HepG2 (cell line): ENCODE data around the gene MEIS3. TPM values are rescaled to one million over a fixed set of nuclear protein-coding genes. Genes with fewer than 3 reads are reported as not detected.
A peak's percentile ranks its signal among the peaks of the same experiment; 100 is the strongest.

ENCODE experiments used
- AHR ChIP-seq: IDR thresholded peaks from 2 replicates; pipeline ENCODE4 v1.6.1; 2018; ENCODE audit warnings: missing genetic modification reagents, missing compliant biosample characterization
- CENPX ChIP-seq: sonication (generic); formaldehyde crosslinking; IDR thresholded peaks from 2 replicates; pipeline ENCODE4 v1.9.0; 2021; ENCODE audit warnings: mild to moderate bottlenecking, missing genetic modification reagents, moderate library complexity
- DNMT1 ChIP-seq: sonication (generic); formaldehyde crosslinking; IDR thresholded peaks from 2 replicates; pipeline ENCODE4 v1.5.1; 2020; ENCODE audit warnings: mild to moderate bottlenecking, missing genetic modification reagents
- GFI1 ChIP-seq: sonication (generic); formaldehyde crosslinking; IDR thresholded peaks from 2 replicates; pipeline ENCODE4 v1.5.0; 2020; ENCODE audit warnings: missing genetic modification reagents, mild to moderate bottlenecking, borderline replicate concordance
- HMG20A ChIP-seq: IDR thresholded peaks from 2 replicates; pipeline ENCODE4 v1.6.1; 2016; ENCODE audit warnings: borderline replicate concordance
- NKX3-1 ChIP-seq: sonication (generic); formaldehyde crosslinking; IDR thresholded peaks from 2 replicates; pipeline ENCODE4 v1.5.0; 2020; ENCODE audit warnings: missing genetic modification reagents
- NR2C2 ChIP-seq: sonication (generic); formaldehyde crosslinking; IDR thresholded peaks from 2 replicates; pipeline ENCODE4 v1.4.0; 2020; ENCODE audit warnings: missing genetic modification reagents, mild to moderate bottlenecking, moderate library complexity, borderline replicate concordance
- SRSF1 ChIP-seq: fragments of 200-400 bp; formaldehyde crosslinking; optimal IDR thresholded peaks from 2 replicates; pipeline ENCODE3; 2017; ENCODE audit warnings: mild to moderate bottlenecking, low read depth, low read length, moderate library complexity
- ZBTB3 ChIP-seq: sonication (generic); formaldehyde crosslinking; IDR thresholded peaks from 2 replicates; pipeline ENCODE4 v1.4.0; 2020; ENCODE audit warnings: low read depth, mild to moderate bottlenecking, moderate library complexity, missing genetic modification reagents, borderline replicate concordance
- ZNF460 ChIP-seq: sonication (generic); formaldehyde crosslinking; IDR thresholded peaks from 2 replicates; pipeline ENCODE4 v1.5.1; 2020; ENCODE audit warnings: missing genetic modification reagents, mild to moderate bottlenecking, borderline replicate concordance
- ZNF841 ChIP-seq: sonication (generic); formaldehyde crosslinking; IDR thresholded peaks from 2 replicates; pipeline ENCODE4 v1.8.1; 2023; ENCODE audit warnings: missing genetic modification reagents, borderline replicate concordance
- polyA plus RNA-seq, 8 experiments: library from polyadenylated mRNA; depleted of rRNA in 3 of 8; stranded (reverse) in 7 of 8; unstranded in 1 of 8; fragments of >200 nt; fragmentation: Illumina TruSeq in 4 of 8; extraction: Trizol in 4 of 8; gene quantifications; 2 replicates each; pipeline versions ENCODE4 v1.2.1 to v1.2.3, GENCODE V29; 2011 to 2016; ENCODE audit warnings: low read depth in 4 of 8, missing spikeins in 1 of 8, mixed read lengths in 1 of 8; ENCODE audit not compliant: insufficient read depth in 1 of 8
- total RNA-seq, 5 experiments: library from RNA; depleted of rRNA; stranded (reverse); fragments of >200 nt; fragmentation: Illumina TruSeq; extraction: Trizol; gene quantifications; 2 replicates each; pipeline ENCODE4 v1.2.3, GENCODE V29; 2016; ENCODE audit warnings: low read depth in 1 of 5
- TF ChIP-seq, protein P1 (sequence below): sonication (generic); formaldehyde crosslinking; conservative IDR thresholded peaks from 2 replicates; pipeline ENCODE4 v1.8.0; 2022; ENCODE audit warnings: low read depth, missing genetic modification reagents
- TF ChIP-seq, protein P2 (sequence below), 2 experiments: sonication (generic) in 1 of 2; formaldehyde crosslinking in 1 of 2; IDR thresholded peaks; 2 replicates each; pipeline versions ENCODE4 v1.4.0 to v1.6.1; 2018 to 2020; ENCODE audit warnings: missing genetic modification reagents in 2 of 2, borderline replicate concordance in 1 of 2, low read depth in 1 of 2, mild to moderate bottlenecking in 1 of 2, missing biosample characterization in 1 of 2
- TF ChIP-seq, protein P3 (sequence below): sonication (generic); formaldehyde crosslinking; IDR thresholded peaks from 2 replicates; pipeline ENCODE4 v1.4.0; 2020; ENCODE audit warnings: mild to moderate bottlenecking, missing genetic modification reagents
- TF ChIP-seq, protein P4 (sequence below): sonication (generic); formaldehyde crosslinking; IDR thresholded peaks from 2 replicates; pipeline ENCODE4 v1.5.0; 2020; ENCODE audit warnings: missing genetic modification reagents, mild to moderate bottlenecking, borderline replicate concordance
- TF ChIP-seq, protein P5 (sequence below): sonication (generic); formaldehyde crosslinking; IDR thresholded peaks from 2 replicates; pipeline ENCODE4 v1.5.0; 2020; ENCODE audit warnings: mild to moderate bottlenecking, missing genetic modification reagents

MEIS3 gene
- total and polyA plus RNA-seq, 2 of the 13 experiments (the other 11 are each of a cell fraction or from before 2014, with no cell fraction given), result 0.09 to 0.70 TPM

DNA sequence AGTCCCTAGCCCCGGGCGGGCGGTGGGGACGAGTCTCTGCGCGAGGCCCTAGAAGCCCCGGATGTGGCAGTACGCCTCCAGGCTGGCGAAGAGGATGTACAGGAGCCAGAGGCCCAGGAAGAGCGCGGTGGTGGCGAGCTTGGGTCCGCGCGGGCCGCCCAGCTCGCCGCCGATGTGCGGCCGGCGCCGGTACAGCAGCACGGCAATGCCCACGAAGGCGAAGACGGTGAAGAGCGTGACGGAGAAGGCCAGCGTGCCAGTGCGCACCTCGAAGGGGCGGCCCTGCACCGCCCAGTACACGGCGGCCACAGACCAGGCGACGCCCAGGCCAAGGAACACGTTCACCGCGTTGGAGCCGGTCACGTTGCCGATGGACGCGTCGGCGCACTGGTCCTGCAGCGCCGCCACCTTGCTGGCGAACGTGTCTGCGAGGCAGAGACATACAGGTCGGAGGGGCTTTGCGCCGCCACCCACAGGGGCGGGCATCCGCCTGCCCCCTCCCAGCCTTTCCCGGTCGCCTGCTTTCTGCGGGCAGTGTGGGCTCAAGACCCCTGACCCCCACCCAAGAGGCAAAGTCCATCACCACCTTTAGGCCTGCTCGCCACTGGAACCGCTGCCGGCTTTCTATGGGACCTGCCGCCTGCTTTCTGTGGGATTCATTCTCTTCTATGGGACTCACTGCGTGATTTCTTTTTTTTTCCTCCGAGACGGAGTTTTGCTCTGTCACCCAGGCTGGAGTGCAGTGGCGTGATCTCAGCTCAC is 10.9 kb upstream of the MEIS3 start (continued):
- TF ChIP-seq, protein P1, sequence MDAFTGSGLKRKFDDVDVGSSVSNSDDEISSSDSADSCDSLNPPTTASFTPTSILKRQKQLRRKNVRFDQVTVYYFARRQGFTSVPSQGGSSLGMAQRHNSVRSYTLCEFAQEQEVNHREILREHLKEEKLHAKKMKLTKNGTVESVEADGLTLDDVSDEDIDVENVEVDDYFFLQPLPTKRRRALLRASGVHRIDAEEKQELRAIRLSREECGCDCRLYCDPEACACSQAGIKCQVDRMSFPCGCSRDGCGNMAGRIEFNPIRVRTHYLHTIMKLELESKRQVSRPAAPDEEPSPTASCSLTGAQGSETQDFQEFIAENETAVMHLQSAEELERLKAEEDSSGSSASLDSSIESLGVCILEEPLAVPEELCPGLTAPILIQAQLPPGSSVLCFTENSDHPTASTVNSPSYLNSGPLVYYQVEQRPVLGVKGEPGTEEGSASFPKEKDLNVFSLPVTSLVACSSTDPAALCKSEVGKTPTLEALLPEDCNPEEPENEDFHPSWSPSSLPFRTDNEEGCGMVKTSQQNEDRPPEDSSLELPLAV, result no peak
- TF ChIP-seq HMG20A, result no peak
- no peak for TF ChIP-seq CENPX (CRISPR knock-in tag)
- TF ChIP-seq, protein P2, sequence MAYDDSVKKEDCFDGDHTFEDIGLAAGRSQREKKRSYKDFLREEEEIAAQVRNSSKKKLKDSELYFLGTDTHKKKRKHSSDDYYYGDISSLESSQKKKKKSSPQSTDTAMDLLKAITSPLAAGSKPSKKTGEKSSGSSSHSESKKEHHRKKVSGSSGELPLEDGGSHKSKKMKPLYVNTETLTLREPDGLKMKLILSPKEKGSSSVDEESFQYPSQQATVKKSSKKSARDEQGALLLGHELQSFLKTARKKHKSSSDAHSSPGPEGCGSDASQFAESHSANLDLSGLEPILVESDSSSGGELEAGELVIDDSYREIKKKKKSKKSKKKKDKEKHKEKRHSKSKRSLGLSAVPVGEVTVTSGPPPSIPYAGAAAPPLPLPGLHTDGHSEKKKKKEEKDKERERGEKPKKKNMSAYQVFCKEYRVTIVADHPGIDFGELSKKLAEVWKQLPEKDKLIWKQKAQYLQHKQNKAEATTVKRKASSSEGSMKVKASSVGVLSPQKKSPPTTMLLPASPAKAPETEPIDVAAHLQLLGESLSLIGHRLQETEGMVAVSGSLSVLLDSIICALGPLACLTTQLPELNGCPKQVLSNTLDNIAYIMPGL (CRISPR knock-in tag; IDR thresholded peaks at IDR 0.05; ENCODE audit: borderline replicate concordance in 1 of 2, low read depth in 1 of 2), result peak; percentile 29 to 60; a peak in 3 of 4 replicates
- no peak for TF ChIP-seq ZNF841 (CRISPR knock-in tag)
- TF ChIP-seq, protein P3, sequence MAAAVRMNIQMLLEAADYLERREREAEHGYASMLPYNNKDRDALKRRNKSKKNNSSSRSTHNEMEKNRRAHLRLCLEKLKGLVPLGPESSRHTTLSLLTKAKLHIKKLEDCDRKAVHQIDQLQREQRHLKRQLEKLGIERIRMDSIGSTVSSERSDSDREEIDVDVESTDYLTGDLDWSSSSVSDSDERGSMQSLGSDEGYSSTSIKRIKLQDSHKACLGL (CRISPR knock-in tag), result peak; percentile 90
- no peak for TF ChIP-seq NKX3-1 (CRISPR knock-in tag)
- TF ChIP-seq ZNF460, result no peak
- TF ChIP-seq, protein P4, sequence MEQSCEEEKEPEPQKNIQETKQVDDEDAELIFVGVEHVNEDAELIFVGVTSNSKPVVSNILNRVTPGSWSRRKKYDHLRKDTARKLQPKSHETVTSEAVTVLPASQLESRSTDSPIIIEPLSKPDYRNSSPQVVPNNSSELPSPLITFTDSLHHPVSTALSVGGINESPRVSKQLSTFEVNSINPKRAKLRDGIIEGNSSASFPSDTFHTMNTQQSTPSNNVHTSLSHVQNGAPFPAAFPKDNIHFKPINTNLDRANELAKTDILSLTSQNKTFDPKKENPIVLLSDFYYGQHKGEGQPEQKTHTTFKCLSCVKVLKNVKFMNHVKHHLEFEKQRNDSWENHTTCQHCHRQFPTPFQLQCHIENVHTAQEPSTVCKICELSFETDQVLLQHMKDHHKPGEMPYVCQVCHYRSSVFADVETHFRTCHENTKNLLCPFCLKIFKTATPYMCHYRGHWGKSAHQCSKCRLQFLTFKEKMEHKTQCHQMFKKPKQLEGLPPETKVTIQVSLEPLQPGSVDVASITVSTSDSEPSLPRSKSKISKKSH (CRISPR knock-in tag), result 0 out of 2 replicates have a peak, but pooled peaks have one; percentile 66
- no peak for TF ChIP-seq AHR (CRISPR knock-in tag)
- peak; percentile 79; the same call in 1 of the 2 replicates for TF ChIP-seq DNMT1 (CRISPR knock-in tag)
- TF ChIP-seq, protein P5, sequence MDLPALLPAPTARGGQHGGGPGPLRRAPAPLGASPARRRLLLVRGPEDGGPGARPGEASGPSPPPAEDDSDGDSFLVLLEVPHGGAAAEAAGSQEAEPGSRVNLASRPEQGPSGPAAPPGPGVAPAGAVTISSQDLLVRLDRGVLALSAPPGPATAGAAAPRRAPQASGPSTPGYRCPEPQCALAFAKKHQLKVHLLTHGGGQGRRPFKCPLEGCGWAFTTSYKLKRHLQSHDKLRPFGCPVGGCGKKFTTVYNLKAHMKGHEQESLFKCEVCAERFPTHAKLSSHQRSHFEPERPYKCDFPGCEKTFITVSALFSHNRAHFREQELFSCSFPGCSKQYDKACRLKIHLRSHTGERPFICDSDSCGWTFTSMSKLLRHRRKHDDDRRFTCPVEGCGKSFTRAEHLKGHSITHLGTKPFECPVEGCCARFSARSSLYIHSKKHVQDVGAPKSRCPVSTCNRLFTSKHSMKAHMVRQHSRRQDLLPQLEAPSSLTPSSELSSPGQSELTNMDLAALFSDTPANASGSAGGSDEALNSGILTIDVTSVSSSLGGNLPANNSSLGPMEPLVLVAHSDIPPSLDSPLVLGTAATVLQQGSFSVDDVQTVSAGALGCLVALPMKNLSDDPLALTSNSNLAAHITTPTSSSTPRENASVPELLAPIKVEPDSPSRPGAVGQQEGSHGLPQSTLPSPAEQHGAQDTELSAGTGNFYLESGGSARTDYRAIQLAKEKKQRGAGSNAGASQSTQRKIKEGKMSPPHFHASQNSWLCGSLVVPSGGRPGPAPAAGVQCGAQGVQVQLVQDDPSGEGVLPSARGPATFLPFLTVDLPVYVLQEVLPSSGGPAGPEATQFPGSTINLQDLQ, result no peak
- no peak for TF ChIP-seq NR2C2 (CRISPR knock-in tag)
- no peak for TF ChIP-seq ZBTB3 (CRISPR knock-in tag)
- TF ChIP-seq GFI1 (CRISPR knock-in tag), result no peak
- TF ChIP-seq SRSF1, result peak; percentile 17
